ACHN (cell line): ENCODE data around the gene KCNQ1OT1.

Experiments
- DNase-seq: peaks from one replicate; pipeline ENCODE4 v3.0.0-alpha.2; 2015
- in situ Hi-C: cut with HindIII; loops from 2 replicates; pipeline ENCODE4 v1.10.0; 2017; ENCODE audit warnings: low sequenced_read_pairs, low pct_ligation_motif_present, low pct_unique_long_range_greater_than_20kb

Gene KCNQ1OT1

GRCh38 chr11:2582946-2583604, 116.7 kb downstream of the KCNQ1OT1 start:
- DNase-seq = no peak
- in situ Hi-C loops = no loop called here

- DNase-seq = no peak
- in situ Hi-C loops = no loop called here
Measured at GRCh38 chr11:2582351-2582945, 117.3 kb downstream of the KCNQ1OT1 start.

GRCh38 chr11:2581931-2582350, 117.9 kb downstream of the KCNQ1OT1 start:
- DNase-seq = no peak
- in situ Hi-C loops = no loop called here

- in situ Hi-C loops = no loop called here
- no peak for DNase-seq
Measured at GRCh38 chr11:2581151-2581930, 118.5 kb downstream of the KCNQ1OT1 start.

GRCh38 chr11:2580571-2581001, 119.2 kb downstream of the KCNQ1OT1 start:
- in situ Hi-C loops = no loop called here
- DNase-seq = no peak

GRCh38 chr11:2580061-2580421, 119.8 kb downstream of the KCNQ1OT1 start:
- in situ Hi-C loops = no loop called here
- DNase-seq = no peak

GRCh38 chr11:2579315-2580060, 120.3 kb downstream of the KCNQ1OT1 start:
- in situ Hi-C loops = no loop called here
- DNase-seq = no peak

GRCh38 chr11:2578929-2579270, 120.9 kb downstream of the KCNQ1OT1 start:
- DNase-seq = no peak
- in situ Hi-C loops = no loop called here

GRCh38 chr11:2577991-2578928, 121.5 kb downstream of the KCNQ1OT1 start:
- in situ Hi-C loops = no loop called here
- DNase-seq = no peak

GRCh38 chr11:2577031-2577990, 122.5 kb downstream of the KCNQ1OT1 start:
- in situ Hi-C loops = no loop called here
- DNase-seq = no peak

GRCh38 chr11:2576549-2576948, 123.2 kb downstream of the KCNQ1OT1 start:
- in situ Hi-C loops = no loop called here
- DNase-seq = no peak

GRCh38 chr11:2576111-2576510, 123.7 kb downstream of the KCNQ1OT1 start:
- DNase-seq = no peak
- in situ Hi-C loops = no loop called here

- in situ Hi-C loops = no loop called here
- DNase-seq = no peak
Measured at GRCh38 chr11:2575591-2576051, 124.2 kb downstream of the KCNQ1OT1 start.

GRCh38 chr11:2574553-2575535, 125.0 kb downstream of the KCNQ1OT1 start:
- DNase-seq = no peak
- in situ Hi-C loops = no loop called here

GRCh38 chr11:2574043-2574552, 125.7 kb downstream of the KCNQ1OT1 start:
- DNase-seq = no peak

More at GRCh38 chr11:2574043-2574552, 125.7 kb downstream of the KCNQ1OT1 start:
- in situ Hi-C loops = no loop called here
